ENCODE results near the gene CHMP4B.

DNA sequence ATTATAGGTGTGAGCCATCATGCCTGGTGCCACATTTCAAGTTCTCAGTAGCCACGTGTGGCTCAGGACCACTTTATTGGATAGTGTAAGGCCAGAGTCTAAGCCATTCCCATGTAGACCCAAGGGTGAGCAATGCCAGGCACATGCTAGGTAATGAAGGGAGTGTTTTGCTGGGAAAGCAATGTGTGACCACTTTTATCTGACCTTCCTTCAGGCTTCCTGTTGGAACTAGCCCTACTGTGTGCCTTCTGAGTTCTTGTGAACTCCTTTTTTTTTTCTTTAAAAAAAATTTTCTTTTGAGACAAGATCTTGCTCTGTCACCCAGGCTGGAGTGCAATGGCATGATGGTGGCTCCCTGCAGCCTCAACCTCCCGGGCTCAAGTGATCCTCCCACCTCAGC is 46.0 kb upstream of the CHMP4B start:
- TF ChIP-seq, protein P1, sequence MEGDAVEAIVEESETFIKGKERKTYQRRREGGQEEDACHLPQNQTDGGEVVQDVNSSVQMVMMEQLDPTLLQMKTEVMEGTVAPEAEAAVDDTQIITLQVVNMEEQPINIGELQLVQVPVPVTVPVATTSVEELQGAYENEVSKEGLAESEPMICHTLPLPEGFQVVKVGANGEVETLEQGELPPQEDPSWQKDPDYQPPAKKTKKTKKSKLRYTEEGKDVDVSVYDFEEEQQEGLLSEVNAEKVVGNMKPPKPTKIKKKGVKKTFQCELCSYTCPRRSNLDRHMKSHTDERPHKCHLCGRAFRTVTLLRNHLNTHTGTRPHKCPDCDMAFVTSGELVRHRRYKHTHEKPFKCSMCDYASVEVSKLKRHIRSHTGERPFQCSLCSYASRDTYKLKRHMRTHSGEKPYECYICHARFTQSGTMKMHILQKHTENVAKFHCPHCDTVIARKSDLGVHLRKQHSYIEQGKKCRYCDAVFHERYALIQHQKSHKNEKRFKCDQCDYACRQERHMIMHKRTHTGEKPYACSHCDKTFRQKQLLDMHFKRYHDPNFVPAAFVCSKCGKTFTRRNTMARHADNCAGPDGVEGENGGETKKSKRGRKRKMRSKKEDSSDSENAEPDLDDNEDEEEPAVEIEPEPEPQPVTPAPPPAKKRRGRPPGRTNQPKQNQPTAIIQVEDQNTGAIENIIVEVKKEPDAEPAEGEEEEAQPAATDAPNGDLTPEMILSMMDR (IDR thresholded peaks at IDR 0.05): no peak
- no peak for TF ChIP-seq POLR2AphosphoS5 (IDR thresholded peaks at IDR 0.05)
